GM12875 (cell line): ENCODE results near the gene COX4I1.
"Not testable (repeated sequence)": the region's sequence is repeated elsewhere in the genome, so short reads cannot be mapped to it uniquely, and the experiment has no call there.

Experiments used
- H3K4me3 ChIP-seq: one replicate; pipeline ENCODE4 v1.5.1; 2011; ENCODE audit warnings: low read depth, low read length, control low read depth
- CTCF ChIP-seq: IDR thresholded peaks from 2 replicates; pipeline ENCODE4 v1.5.1; 2011; ENCODE audit warnings: low read depth, mild to moderate bottlenecking, control low read depth, inconsistent platforms, low read length, moderate library complexity, borderline replicate concordance; ENCODE audit not compliant: insufficient read depth

Gene COX4I1

DNA sequence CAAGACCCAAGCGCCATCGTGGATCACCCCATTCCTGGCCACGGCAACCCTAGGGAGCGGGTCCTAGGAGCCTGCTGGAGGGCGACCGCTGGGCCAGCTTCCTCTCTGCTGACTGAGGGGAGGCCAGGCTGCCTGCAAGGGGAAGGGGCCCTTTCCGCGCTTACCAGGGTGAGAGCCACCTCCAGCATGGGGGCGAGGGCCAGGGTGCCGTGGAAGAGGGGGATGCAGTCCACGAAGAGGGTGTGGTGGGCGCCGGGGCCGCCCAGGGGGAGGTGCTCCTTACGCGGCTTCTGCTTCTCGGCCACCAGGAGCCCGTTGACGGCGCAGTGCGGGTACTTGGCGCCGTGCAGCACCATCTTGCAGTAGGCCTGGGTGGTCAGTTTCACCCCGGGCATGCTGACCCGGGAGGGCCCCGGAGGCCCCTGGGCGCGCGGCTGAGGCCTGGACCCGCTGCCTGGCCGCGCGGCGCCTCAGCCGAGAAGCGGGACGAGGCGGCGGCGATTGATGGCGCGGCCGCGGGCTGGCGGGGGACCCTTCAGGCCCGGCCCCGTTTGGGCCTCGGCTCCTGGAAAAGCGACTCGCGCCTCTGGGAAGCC, 496 bp upstream of the COX4I1 start:
- no peak for TF ChIP-seq CTCF
- H3K4me3 ChIP-seq: peak overlapping the region; percentile 95

GRCh38 chr16:85800321-85800669, 800 bp downstream of the COX4I1 start:
- H3K4me3 ChIP-seq: peak overlapping the region; percentile 95
- no peak for TF ChIP-seq CTCF

- TF ChIP-seq CTCF: no peak
- no peak overlapping the region for H3K4me3 ChIP-seq
Measured at GRCh38 chr16:85803570-85803969, 4.1 kb downstream of the COX4I1 start.

GRCh38 chr16:85805442-85806045, 6.0 kb downstream of the COX4I1 start:
- no peak for TF ChIP-seq CTCF
- no peak overlapping the region for H3K4me3 ChIP-seq

- TF ChIP-seq CTCF: no peak
- no peak overlapping the region for H3K4me3 ChIP-seq
Measured at GRCh38 chr16:85806539-85806938, 7.0 kb downstream of the COX4I1 start.

- H3K4me3 ChIP-seq: not testable (repeated sequence)
Measured at GRCh38 chr16:85807340-85807739, 7.8 kb downstream of the COX4I1 start.

- not testable (repeated sequence) for H3K4me3 ChIP-seq
Measured at GRCh38 chr16:85808104-85808503, 8.6 kb downstream of the COX4I1 start.

- H3K4me3 ChIP-seq: no peak overlapping the region
- TF ChIP-seq CTCF: no peak
Measured at GRCh38 chr16:85808926-85809325, 9.4 kb downstream of the COX4I1 start.
